DND-41 (cell line): Measurements from ENCODE around the gene SPNS3.
A peak's percentile ranks its signal among the peaks of the same experiment; 100 is the strongest.

Experiments used
- ATAC-seq: fragments of 200-7000 bp; cut with Tn5 transposase; 3 replicates; pipeline ENCODE4 v1.9.1; 2021; ENCODE audit warnings: low read depth; ENCODE audit not compliant: insufficient read depth
- DNase-seq: peaks from one replicate; pipeline ENCODE4 v3.0.0-alpha.2; 2020
- H2AFZ ChIP-seq: 2 replicates; pipeline ENCODE4 v1.6.0; 2012; ENCODE audit warnings: low read depth, low read length
- H3K27ac ChIP-seq: 2 replicates; pipeline ENCODE4 v1.5.1; 2012; ENCODE audit warnings: low read length, inconsistent platforms
- H3K27me3 ChIP-seq: fragments of 200-600 bp; sonication (generic); 2 replicates; pipeline ENCODE4 v1.6.0; 2012; ENCODE audit warnings: low read length, mild to moderate bottlenecking, inconsistent platforms; ENCODE audit not compliant: insufficient read depth, poor library complexity
- H3K36me3 ChIP-seq: 2 replicates; pipeline ENCODE4 v1.5.1; 2012; ENCODE audit warnings: low read length, inconsistent platforms; ENCODE audit not compliant: insufficient read depth
- H3K4me1 ChIP-seq: 2 replicates; pipeline ENCODE4 v1.5.1; 2012; ENCODE audit warnings: mild to moderate bottlenecking, low read length; ENCODE audit not compliant: insufficient read depth
- H3K4me2 ChIP-seq: 2 replicates; pipeline ENCODE4 v1.6.0; 2012; ENCODE audit warnings: mild to moderate bottlenecking, moderate library complexity, low read length, inconsistent platforms; ENCODE audit not compliant: insufficient read depth
- H3K4me3 ChIP-seq, 2 experiments: fragments of 200-600 bp in 1 of 2; shearing (Covaris generic) in 1 of 2; 2 replicates each; pipeline ENCODE4 v1.5.1; 2012 to 2016; ENCODE audit warnings: inconsistent platforms in 2 of 2, low read length in 2 of 2, mild to moderate bottlenecking in 2 of 2, low read depth in 1 of 2, moderate library complexity in 1 of 2
- H3K79me2 ChIP-seq: 2 replicates; pipeline ENCODE4 v1.6.0; 2012; ENCODE audit warnings: low read length, inconsistent platforms; ENCODE audit not compliant: insufficient read depth
- H3K9ac ChIP-seq: 2 replicates; pipeline ENCODE4 v1.6.0; 2012; ENCODE audit warnings: low read depth, mild to moderate bottlenecking, inconsistent platforms, low read length, moderate library complexity
- H3K9me3 ChIP-seq: 2 replicates; pipeline ENCODE4 v1.5.1; 2012; ENCODE audit warnings: low read length, moderate library complexity, mild to moderate bottlenecking, inconsistent platforms; ENCODE audit not compliant: insufficient read depth, severe bottlenecking
- H4K20me1 ChIP-seq: 2 replicates; pipeline ENCODE4 v1.6.0; 2012; ENCODE audit warnings: low read length; ENCODE audit not compliant: insufficient read depth
- CTCF ChIP-seq: IDR thresholded peaks from 2 replicates; pipeline ENCODE4 v1.5.1; 2012; ENCODE audit warnings: borderline replicate concordance, low read length, moderate library complexity, mild to moderate bottlenecking; ENCODE audit not compliant: poor library complexity, severe bottlenecking; ENCODE audit errors: extremely low read depth
- EZH2 ChIP-seq: IDR thresholded peaks from 3 replicates; pipeline ENCODE4 v1.6.1; 2012; ENCODE audit warnings: borderline replicate concordance, low read depth, mild to moderate bottlenecking, moderate library complexity, low read length, inconsistent platforms; ENCODE audit not compliant: severe bottlenecking

Gene SPNS3

DNA sequence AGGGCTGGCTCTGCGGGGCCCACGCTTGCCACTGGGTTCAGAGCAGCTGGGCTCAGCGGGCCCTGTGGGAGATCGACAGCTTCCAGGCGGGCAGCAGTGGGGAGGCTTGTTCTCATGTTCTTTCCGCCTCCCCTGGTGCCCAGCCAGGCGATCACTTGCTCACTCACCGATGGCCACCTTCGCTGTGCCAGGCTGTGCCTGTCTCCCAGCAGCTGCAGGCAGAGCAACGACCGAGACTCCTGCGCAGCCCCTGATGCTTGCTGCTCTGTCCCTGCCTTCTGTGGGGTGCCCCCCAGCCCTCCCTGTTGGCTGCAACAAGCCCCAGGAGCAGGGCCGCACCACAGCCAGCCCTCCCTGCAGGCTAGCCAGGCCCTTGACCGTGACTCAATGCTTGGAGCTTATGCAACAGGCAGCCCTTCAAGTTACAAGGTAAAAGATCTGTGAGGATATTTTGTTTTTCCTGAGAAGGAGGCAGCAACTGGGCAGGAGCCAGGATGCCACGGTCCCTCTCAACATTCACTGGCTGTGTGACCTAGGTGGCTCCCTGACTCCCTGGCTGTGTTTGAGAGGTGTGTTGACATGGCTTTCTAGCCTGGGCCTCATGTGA, 55.4 kb downstream of the SPNS3 start:
- H3K27me3 ChIP-seq, result no peaks in the 10 kb centered on the region
- DNase-seq, result no peak
- ATAC-seq, result no peak
- H3K4me1 ChIP-seq, result no peaks in the 10 kb centered on the region
- H3K36me3 ChIP-seq, result peaks cover 15% of the 10 kb centered on the region; the same call in 1 of the 2 replicates
- H2AFZ ChIP-seq, result no peak overlapping the region
- no peak overlapping the region for H3K4me2 ChIP-seq
- H3K9me3 ChIP-seq, result no peaks in the 10 kb centered on the region
- no peak for TF ChIP-seq EZH2
- no peak for TF ChIP-seq CTCF
- H3K27ac ChIP-seq, result 0 out of 2 replicates have a peak overlapping the region, but pooled peaks have one; percentile 35
- H4K20me1 ChIP-seq, result 0 out of 2 replicates have a peak, but pooled peaks cover 3% of the 10 kb centered on the region
- H3K79me2 ChIP-seq, result no peaks in the 10 kb centered on the region
- no peak overlapping the region for H3K4me3 ChIP-seq
- H3K9ac ChIP-seq, result no peak overlapping the region

DNA sequence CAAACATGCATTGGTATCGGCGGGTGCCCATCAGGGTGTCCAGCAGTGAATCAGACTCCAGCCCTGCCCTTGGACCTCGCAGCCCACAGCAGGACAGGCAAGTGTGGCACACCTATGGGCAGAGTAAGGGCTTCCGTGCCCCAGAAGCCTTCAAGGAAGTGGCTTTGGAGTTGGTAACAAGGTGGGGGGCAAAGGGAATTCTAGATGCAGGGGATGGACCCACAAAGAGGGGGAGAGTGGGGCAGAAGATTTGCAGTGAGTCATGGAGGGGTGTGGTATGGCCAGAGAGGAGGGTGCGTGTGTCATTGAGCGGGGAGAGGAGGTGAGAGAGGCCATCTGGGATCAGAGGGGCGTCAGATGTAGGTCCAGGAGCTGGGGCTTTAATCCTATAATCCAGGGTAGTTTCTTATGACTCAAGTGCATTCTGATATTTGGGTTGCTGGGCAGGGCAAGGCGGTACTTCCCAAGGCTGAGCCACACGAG, 56.4 kb downstream of the SPNS3 start:
- H3K4me3 ChIP-seq, result no peak overlapping the region
- no peak overlapping the region for H3K27ac ChIP-seq
- no peaks in the 10 kb centered on the region for H3K79me2 ChIP-seq
- DNase-seq (no peak), ATAC-seq (no peak)
- no peaks in the 10 kb centered on the region for H3K27me3 ChIP-seq
- no peak for TF ChIP-seq CTCF
- no peak for TF ChIP-seq EZH2
- H3K4me1 ChIP-seq, result no peaks in the 10 kb centered on the region
- H3K9me3 ChIP-seq, result no peaks in the 10 kb centered on the region
- H3K36me3 ChIP-seq, result peaks cover 15% of the 10 kb centered on the region; the same call in 1 of the 2 replicates
- H3K9ac ChIP-seq, result no peak overlapping the region
- no peak overlapping the region for H3K4me2 ChIP-seq
- no peak overlapping the region for H2AFZ ChIP-seq
- 0 out of 2 replicates have a peak, but pooled peaks cover 3% of the 10 kb centered on the region for H4K20me1 ChIP-seq

GRCh38 chr17:4490637-4491061, 56.9 kb downstream of the SPNS3 start:
- Histone ChIP-seq H3K27ac (no peak overlapping the region), H3K4me1 (no peaks in the 10 kb centered on the region), H3K4me2 (no peak overlapping the region), H2AFZ (no peak overlapping the region), H3K4me3 (no peak overlapping the region), H3K36me3 (peaks cover 15% of the 10 kb centered on the region; the same call in 1 of the 2 replicates), H4K20me1 (0 out of 2 replicates have a peak, but pooled peaks cover 3% of the 10 kb centered on the region), H3K79me2 (no peaks in the 10 kb centered on the region), H3K9ac (no peak overlapping the region), H3K27me3 (no peaks in the 10 kb centered on the region), H3K9me3 (no peaks in the 10 kb centered on the region)
- DNase-seq (no peak), ATAC-seq (no peak)
- TF ChIP-seq EZH2, result no peak
- TF ChIP-seq CTCF, result no peak
